HFFc6 (cell line): ENCODE results near the gene ARHGAP19. TPM values are rescaled to one million over a fixed set of nuclear protein-coding genes. Genes with fewer than 3 reads are reported as not detected.

Experiments
- DNase-seq: peaks from one replicate; pipeline ENCODE4 v3.0.0-alpha.2; 2018
- H3K27ac Mint-ChIP-seq: 2 replicates; pipeline ENCODE4 v1.8.0; 2020; ENCODE audit warnings: mild to moderate bottlenecking, mixed read lengths
- H3K27me3 Mint-ChIP-seq: 2 replicates; pipeline ENCODE4 v1.8.0; 2021; ENCODE audit warnings: mild to moderate bottlenecking, moderate library complexity, mixed read lengths; ENCODE audit not compliant: insufficient read depth
- H3K36me3 Mint-ChIP-seq: 2 replicates; pipeline ENCODE4 v1.8.0; 2021; ENCODE audit warnings: low read depth, mixed read lengths
- H3K4me1 Mint-ChIP-seq: 2 replicates; pipeline ENCODE4 v1.8.0; 2020; ENCODE audit warnings: low read depth, mixed read lengths
- H3K4me3 Mint-ChIP-seq: 2 replicates; pipeline ENCODE4 v1.8.0; 2020; ENCODE audit warnings: mild to moderate bottlenecking, moderate library complexity, mixed read lengths
- H3K9me3 Mint-ChIP-seq: 2 replicates; pipeline ENCODE4 v1.8.0; 2020; ENCODE audit warnings: mild to moderate bottlenecking, mixed read lengths
- total RNA-seq, 6 experiments: library from RNA; stranded (reverse); fragmentation: NEBNext Ultra II Directional; extraction: Animal tissue kit (Norgen Biotek cat#: 25700); gene quantifications; 2 replicates in 1 of 6; 3 replicates in 5 of 6; pipeline ENCODE4 v1.2.3, GENCODE V29; 2021
- TF ChIP-seq, protein P1 (sequence below): fragments of 200-600 bp; sonication (generic); IDR thresholded peaks from 2 replicates; pipeline ENCODE4 v1.5.0; 2021; ENCODE audit warnings: antibody characterized with exemption, mild to moderate bottlenecking

The ARHGAP19 gene
- total RNA-seq, 6 experiments from 2014 or later, result 5.2 to 12.3 (median 10.2) TPM

- TF ChIP-seq, protein P1, sequence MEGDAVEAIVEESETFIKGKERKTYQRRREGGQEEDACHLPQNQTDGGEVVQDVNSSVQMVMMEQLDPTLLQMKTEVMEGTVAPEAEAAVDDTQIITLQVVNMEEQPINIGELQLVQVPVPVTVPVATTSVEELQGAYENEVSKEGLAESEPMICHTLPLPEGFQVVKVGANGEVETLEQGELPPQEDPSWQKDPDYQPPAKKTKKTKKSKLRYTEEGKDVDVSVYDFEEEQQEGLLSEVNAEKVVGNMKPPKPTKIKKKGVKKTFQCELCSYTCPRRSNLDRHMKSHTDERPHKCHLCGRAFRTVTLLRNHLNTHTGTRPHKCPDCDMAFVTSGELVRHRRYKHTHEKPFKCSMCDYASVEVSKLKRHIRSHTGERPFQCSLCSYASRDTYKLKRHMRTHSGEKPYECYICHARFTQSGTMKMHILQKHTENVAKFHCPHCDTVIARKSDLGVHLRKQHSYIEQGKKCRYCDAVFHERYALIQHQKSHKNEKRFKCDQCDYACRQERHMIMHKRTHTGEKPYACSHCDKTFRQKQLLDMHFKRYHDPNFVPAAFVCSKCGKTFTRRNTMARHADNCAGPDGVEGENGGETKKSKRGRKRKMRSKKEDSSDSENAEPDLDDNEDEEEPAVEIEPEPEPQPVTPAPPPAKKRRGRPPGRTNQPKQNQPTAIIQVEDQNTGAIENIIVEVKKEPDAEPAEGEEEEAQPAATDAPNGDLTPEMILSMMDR, result no peak
- Mint-ChIP-seq H3K27me3 (peaks cover 35% of the 10 kb centered on the region), H3K4me1 (peaks cover 13% of the 10 kb centered on the region), H3K9me3 (no peaks in the 10 kb centered on the region), H3K27ac (no peak overlapping the region), H3K36me3 (no peaks in the 10 kb centered on the region), H3K4me3 (peak overlapping the region; percentile 60)
- DNase-seq, result no peak
Observed at GRCh38 chr10:97195706-97196222, 96.7 kb downstream of the ARHGAP19 start.

GRCh38 chr10:97192952-97193435 lies 99.4 kb downstream of the ARHGAP19 start:
- Mint-ChIP-seq H3K9me3 (no peaks in the 10 kb centered on the region), H3K27me3 (peaks cover 48% of the 10 kb centered on the region), H3K27ac (no peak overlapping the region), H3K36me3 (no peaks in the 10 kb centered on the region), H3K4me1 (peaks cover 13% of the 10 kb centered on the region), H3K4me3 (no peak overlapping the region)
- no peak for DNase-seq
- TF ChIP-seq, protein P1, result no peak

DNA sequence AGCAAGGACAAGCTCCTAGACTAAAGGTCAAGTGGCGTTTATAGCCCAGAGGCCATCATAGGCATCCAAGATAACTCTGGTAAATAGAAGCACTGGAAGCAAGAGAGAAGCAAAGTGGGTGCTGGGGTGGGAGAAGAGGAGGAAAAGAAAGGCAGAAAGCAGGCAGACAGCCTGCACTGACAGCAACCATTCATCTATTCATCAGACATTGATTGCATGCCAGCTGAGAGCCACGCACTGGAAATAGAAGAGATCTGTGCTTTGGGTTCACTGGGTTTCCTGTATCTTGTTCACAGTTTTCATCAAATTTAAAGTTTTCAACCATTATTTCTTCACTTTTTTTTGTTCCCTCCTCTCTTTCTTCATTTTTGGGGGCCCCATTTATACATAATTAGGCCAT lies 102.0 kb downstream of the ARHGAP19 start:
- Mint-ChIP-seq H3K4me3 (no peak overlapping the region), H3K27ac (no peak overlapping the region), H3K9me3 (no peaks in the 10 kb centered on the region), H3K4me1 (peaks cover under 1% of the 10 kb centered on the region; the same call in 1 of the 2 replicates), H3K27me3 (peaks cover 44% of the 10 kb centered on the region), H3K36me3 (no peaks in the 10 kb centered on the region)
- DNase-seq, result no peak
- TF ChIP-seq, protein P1, result no peak

GRCh38 chr10:97188261-97188711 lies 104.2 kb downstream of the ARHGAP19 start:
- Mint-ChIP-seq H3K4me1 (no peaks in the 10 kb centered on the region), H3K36me3 (no peaks in the 10 kb centered on the region), H3K27ac (no peak overlapping the region), H3K27me3 (peaks cover 53% of the 10 kb centered on the region), H3K9me3 (no peaks in the 10 kb centered on the region), H3K4me3 (no peak overlapping the region)
- no peak for DNase-seq
- TF ChIP-seq, protein P1, result no peak

DNA sequence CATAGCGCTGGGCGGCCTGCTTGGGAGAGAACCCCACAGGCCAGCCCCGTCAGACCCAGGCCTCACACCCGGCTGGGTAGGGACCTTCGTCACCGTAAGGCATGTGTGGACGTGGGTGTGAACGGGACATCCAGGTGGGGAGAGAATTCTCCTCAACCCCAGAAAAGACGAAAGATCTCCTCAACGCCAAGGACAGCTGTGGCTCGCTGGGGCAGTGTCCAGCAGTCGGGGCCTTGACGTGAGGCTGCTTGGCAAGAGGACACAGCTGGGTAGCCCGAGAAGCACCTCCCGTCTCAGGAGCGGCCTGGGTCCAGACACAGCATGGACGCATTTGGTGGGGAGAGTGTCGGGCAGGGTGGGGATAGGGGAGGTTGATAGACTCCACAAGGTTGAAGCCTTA lies 105.5 kb downstream of the ARHGAP19 start:
- Mint-ChIP-seq H3K27me3 (peaks cover 58% of the 10 kb centered on the region), H3K36me3 (no peaks in the 10 kb centered on the region), H3K4me1 (no peaks in the 10 kb centered on the region), H3K27ac (no peak overlapping the region), H3K9me3 (no peaks in the 10 kb centered on the region), H3K4me3 (no peak overlapping the region)
- TF ChIP-seq, protein P1, result no peak
- no peak for DNase-seq
